NB4 (cell line): ENCODE measurements around the gene ORMDL3.

Source experiments
- CTCF ChIP-seq: IDR thresholded peaks from one replicate; pipeline ENCODE4 v1.5.1; 2012; ENCODE audit warnings: low read depth, low read length
- MAX ChIP-seq: IDR thresholded peaks from 2 replicates; pipeline ENCODE4 v1.6.1; 2011; ENCODE audit warnings: low read depth, low read length
- POLR2A ChIP-seq: IDR thresholded peaks from 2 replicates; pipeline ENCODE4 v1.6.1; 2011; ENCODE audit warnings: mild to moderate bottlenecking; ENCODE audit not compliant: insufficient read length; ENCODE audit errors: extremely low read depth

- no peak for TF ChIP-seq CTCF
- no peak for TF ChIP-seq MAX
- no peak for TF ChIP-seq POLR2A
Observed at GRCh38 chr17:39974433-39974832, 47.0 kb upstream of the ORMDL3 start.
